Measurements from ENCODE around the gene MICAL3. TPM values are rescaled to one million over a fixed set of nuclear protein-coding genes. Genes with fewer than 3 reads are reported as not detected.

Gene MICAL3
- total RNA-seq, 1 donor from 2014 or later = 54.8 TPM

DNA sequence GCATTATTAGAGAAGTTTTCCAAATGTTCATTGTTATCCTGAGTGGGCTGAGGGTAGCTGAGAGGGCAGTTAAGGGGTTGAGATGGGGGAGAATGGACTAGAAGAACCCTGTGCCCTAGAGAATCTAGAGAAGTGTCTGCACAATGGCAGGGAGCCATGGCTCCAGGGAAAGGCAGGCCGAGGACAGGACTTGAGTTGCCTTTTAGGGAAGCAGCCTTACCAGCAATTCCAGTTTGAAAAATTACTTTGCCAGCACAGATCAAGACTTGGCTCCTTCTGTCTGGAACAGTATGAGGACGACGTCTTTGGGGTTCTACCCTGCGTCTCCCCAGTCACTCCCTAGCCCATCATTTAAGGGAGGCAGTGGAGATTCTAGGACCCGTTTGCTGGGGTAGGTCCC, 25.7 kb upstream of the MICAL3 start:
- Mint-ChIP-seq H3K36me3 (ENCODE audit: insufficient read depth) (peaks cover 2% of the 10 kb centered on the region), H3K4me1 (ENCODE audit: low read depth) (peaks cover 3% of the 10 kb centered on the region), H3K27ac (no peak overlapping the region), H3K27me3 (peaks cover 5% of the 10 kb centered on the region), H3K4me3 (ENCODE audit: low read depth) (no peak overlapping the region), H3K9me3 (ENCODE audit: low read depth) (peaks cover 5% of the 10 kb centered on the region)
- no peak for DNase-seq (ENCODE audit: low spot score, unreplicated experiment)
- TF ChIP-seq, protein P1, sequence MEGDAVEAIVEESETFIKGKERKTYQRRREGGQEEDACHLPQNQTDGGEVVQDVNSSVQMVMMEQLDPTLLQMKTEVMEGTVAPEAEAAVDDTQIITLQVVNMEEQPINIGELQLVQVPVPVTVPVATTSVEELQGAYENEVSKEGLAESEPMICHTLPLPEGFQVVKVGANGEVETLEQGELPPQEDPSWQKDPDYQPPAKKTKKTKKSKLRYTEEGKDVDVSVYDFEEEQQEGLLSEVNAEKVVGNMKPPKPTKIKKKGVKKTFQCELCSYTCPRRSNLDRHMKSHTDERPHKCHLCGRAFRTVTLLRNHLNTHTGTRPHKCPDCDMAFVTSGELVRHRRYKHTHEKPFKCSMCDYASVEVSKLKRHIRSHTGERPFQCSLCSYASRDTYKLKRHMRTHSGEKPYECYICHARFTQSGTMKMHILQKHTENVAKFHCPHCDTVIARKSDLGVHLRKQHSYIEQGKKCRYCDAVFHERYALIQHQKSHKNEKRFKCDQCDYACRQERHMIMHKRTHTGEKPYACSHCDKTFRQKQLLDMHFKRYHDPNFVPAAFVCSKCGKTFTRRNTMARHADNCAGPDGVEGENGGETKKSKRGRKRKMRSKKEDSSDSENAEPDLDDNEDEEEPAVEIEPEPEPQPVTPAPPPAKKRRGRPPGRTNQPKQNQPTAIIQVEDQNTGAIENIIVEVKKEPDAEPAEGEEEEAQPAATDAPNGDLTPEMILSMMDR (IDR thresholded peaks at IDR 0.05; ENCODE audit: unreplicated experiment) = no peak

- Mint-ChIP-seq H3K27me3 (peaks cover 5% of the 10 kb centered on the region), H3K9me3 (ENCODE audit: low read depth) (no peaks in the 10 kb centered on the region), H3K36me3 (ENCODE audit: insufficient read depth) (no peaks in the 10 kb centered on the region), H3K4me3 (ENCODE audit: low read depth) (no peak overlapping the region), H3K27ac (no peak overlapping the region), H3K4me1 (ENCODE audit: low read depth) (peaks cover 10% of the 10 kb centered on the region)
- TF ChIP-seq, protein P1 (IDR thresholded peaks at IDR 0.05; ENCODE audit: unreplicated experiment) = no peak
- DNase-seq (ENCODE audit: low spot score, unreplicated experiment) = no peak
These were observed 24.1 kb upstream of the MICAL3 start for GRCh38 chr22:18048441-18048898.

GRCh38 chr22:18048041-18048440, 23.7 kb upstream of the MICAL3 start:
- no peak overlapping the region for H3K27ac Mint-ChIP-seq
- H3K27me3 Mint-ChIP-seq = peaks cover 5% of the 10 kb centered on the region
- TF ChIP-seq, protein P1 (IDR thresholded peaks at IDR 0.05; ENCODE audit: unreplicated experiment) = no peak
- H3K4me3 Mint-ChIP-seq (ENCODE audit: low read depth) = no peak overlapping the region
- no peaks in the 10 kb centered on the region for H3K9me3 Mint-ChIP-seq (ENCODE audit: low read depth)
- peaks cover 10% of the 10 kb centered on the region for H3K4me1 Mint-ChIP-seq (ENCODE audit: low read depth)
- no peaks in the 10 kb centered on the region for H3K36me3 Mint-ChIP-seq (ENCODE audit: insufficient read depth)
- no peak for DNase-seq (ENCODE audit: low spot score, unreplicated experiment)

DNA sequence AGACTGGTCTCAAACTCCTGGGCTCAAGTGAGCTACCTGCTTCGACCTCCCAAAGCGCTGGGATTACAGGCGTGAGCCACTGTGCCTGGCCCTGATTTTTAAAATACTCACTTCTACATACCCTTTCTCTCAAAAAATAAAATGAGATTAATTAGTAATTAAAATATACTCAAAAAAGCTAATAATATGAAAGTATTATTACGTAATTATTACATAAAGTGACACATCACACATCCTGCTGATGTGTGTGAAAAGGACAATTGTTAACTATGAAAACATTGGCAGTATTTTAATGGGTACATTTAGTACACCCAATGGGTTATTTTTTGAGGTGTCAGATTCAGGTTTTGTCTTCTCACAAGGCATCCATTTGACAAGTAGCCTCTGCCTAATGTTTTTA, 21.4 kb upstream of the MICAL3 start:
- TF ChIP-seq, protein P1 (IDR thresholded peaks at IDR 0.05; ENCODE audit: unreplicated experiment) = no peak

DNA sequence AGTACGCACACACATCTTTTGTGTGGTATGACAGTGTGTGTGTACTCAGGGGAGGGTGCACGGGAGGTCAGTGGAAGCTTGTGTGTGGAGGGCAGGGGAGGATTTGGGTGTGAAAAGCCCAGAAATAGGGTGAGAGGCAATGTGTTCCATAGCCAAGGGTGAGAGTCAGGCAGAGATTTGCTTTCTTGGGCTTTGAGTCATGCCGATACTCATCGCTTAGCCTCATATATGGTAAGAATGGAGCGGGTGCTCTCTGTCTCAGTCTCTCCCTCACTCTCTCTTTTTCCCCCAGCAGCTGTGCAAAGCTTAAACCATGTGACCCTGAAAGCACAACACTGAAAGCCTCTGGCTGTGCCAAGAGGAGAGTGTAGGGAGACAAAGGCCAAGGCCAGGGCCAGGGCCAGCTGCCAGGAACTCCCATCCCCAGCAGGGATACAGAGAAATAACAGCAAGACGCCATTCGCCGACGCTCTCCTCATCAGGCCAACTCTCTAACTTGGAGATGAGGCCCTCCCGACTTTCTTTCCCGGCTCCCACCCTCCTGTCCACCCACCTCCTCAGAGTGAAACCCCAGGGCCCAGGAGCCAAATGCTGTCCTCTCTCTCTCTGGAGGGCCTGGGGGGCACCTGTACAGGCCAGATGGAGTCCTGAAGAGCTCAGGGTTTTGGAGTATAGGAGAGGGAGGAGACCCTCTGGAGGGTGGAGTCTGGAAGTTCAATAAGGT, 20.3 kb upstream of the MICAL3 start:
- Mint-ChIP-seq H3K27ac (peak overlapping the region; percentile 67), H3K36me3 (ENCODE audit: insufficient read depth) (no peaks in the 10 kb centered on the region), H3K9me3 (ENCODE audit: low read depth) (no peaks in the 10 kb centered on the region), H3K4me1 (ENCODE audit: low read depth) (peaks cover 10% of the 10 kb centered on the region), H3K4me3 (ENCODE audit: low read depth) (no peak overlapping the region), H3K27me3 (peaks cover 5% of the 10 kb centered on the region)
- DNase-seq (ENCODE audit: low spot score, unreplicated experiment) = no peak
- TF ChIP-seq, protein P1 (IDR thresholded peaks at IDR 0.05; ENCODE audit: unreplicated experiment) = no peak

More for the DNA sequence above, 21.4 kb upstream of the MICAL3 start:
- H3K36me3 Mint-ChIP-seq (ENCODE audit: insufficient read depth) = no peaks in the 10 kb centered on the region
- no peak for DNase-seq (ENCODE audit: low spot score, unreplicated experiment)
- no peaks in the 10 kb centered on the region for H3K9me3 Mint-ChIP-seq (ENCODE audit: low read depth)
- H3K4me1 Mint-ChIP-seq (ENCODE audit: low read depth) = peaks cover 10% of the 10 kb centered on the region
- peaks cover 5% of the 10 kb centered on the region for H3K27me3 Mint-ChIP-seq
- no peak overlapping the region for H3K4me3 Mint-ChIP-seq (ENCODE audit: low read depth)
- H3K27ac Mint-ChIP-seq = no peak overlapping the region
